Measurements from ENCODE around the gene CA10.

- TF ChIP-seq, protein P1, sequence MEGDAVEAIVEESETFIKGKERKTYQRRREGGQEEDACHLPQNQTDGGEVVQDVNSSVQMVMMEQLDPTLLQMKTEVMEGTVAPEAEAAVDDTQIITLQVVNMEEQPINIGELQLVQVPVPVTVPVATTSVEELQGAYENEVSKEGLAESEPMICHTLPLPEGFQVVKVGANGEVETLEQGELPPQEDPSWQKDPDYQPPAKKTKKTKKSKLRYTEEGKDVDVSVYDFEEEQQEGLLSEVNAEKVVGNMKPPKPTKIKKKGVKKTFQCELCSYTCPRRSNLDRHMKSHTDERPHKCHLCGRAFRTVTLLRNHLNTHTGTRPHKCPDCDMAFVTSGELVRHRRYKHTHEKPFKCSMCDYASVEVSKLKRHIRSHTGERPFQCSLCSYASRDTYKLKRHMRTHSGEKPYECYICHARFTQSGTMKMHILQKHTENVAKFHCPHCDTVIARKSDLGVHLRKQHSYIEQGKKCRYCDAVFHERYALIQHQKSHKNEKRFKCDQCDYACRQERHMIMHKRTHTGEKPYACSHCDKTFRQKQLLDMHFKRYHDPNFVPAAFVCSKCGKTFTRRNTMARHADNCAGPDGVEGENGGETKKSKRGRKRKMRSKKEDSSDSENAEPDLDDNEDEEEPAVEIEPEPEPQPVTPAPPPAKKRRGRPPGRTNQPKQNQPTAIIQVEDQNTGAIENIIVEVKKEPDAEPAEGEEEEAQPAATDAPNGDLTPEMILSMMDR (IDR thresholded peaks at IDR 0.05; ENCODE audit: poor library complexity, severe bottlenecking), result no peak
- TF ChIP-seq RAD21 (conservative IDR thresholded peaks at IDR 0.05) (no peak), REST (IDR thresholded peaks at IDR 0.05; ENCODE audit: borderline replicate concordance) (no peak), TAF1 (IDR thresholded peaks at IDR 0.05; ENCODE audit: low read depth) (no peak), EZH2 (IDR thresholded peaks at IDR 0.05; ENCODE audit: borderline replicate concordance, insufficient read depth, low read length, poor library complexity, severe bottlenecking) (no peak), EP300 (conservative IDR thresholded peaks at IDR 0.05; ENCODE audit: poor library complexity, severe bottlenecking) (no peak), POLR2AphosphoS5 (IDR thresholded peaks at IDR 0.05) (no peak), MXI1 (conservative IDR thresholded peaks at IDR 0.05; ENCODE audit: poor library complexity, severe bottlenecking) (no peak)
Observed at GRCh38 chr17:51670899-51671298, 487.6 kb downstream of the CA10 start.
